Skeletal muscle satellite cell (primary cell): ENCODE data around the gene MTF1.

ENCODE experiments used
- H3K27me3 ChIP-seq: 2 replicates; pipeline ENCODE4 v1.7.0; 2013; ENCODE audit warnings: low read length; ENCODE audit not compliant: control insufficient read depth, insufficient read depth
- H3K36me3 ChIP-seq: 2 replicates; pipeline ENCODE4 v1.7.0; 2013; ENCODE audit warnings: mild to moderate bottlenecking, control low read depth, low read length; ENCODE audit not compliant: insufficient read depth
- H3K4me1 ChIP-seq: 2 replicates; pipeline ENCODE4 v1.7.0; 2013; ENCODE audit warnings: low read length; ENCODE audit not compliant: control insufficient read depth, insufficient read depth
- H3K4me2 ChIP-seq: 2 replicates; pipeline ENCODE4 v1.7.0; 2013; ENCODE audit warnings: mild to moderate bottlenecking, low read length
- H3K4me3 ChIP-seq: 2 replicates; pipeline ENCODE4 v1.7.0; 2013; ENCODE audit warnings: low read length
- H3K9ac ChIP-seq: 2 replicates; pipeline ENCODE4 v1.7.0; 2013; ENCODE audit warnings: mild to moderate bottlenecking, low read depth, low read length, moderate library complexity
- H3K9me3 ChIP-seq: replicated peaks from 2 replicates; pipeline ENCODE4 v1.7.0; 2013; ENCODE audit warnings: mild to moderate bottlenecking, control low read depth, low read length

MTF1 gene

DNA sequence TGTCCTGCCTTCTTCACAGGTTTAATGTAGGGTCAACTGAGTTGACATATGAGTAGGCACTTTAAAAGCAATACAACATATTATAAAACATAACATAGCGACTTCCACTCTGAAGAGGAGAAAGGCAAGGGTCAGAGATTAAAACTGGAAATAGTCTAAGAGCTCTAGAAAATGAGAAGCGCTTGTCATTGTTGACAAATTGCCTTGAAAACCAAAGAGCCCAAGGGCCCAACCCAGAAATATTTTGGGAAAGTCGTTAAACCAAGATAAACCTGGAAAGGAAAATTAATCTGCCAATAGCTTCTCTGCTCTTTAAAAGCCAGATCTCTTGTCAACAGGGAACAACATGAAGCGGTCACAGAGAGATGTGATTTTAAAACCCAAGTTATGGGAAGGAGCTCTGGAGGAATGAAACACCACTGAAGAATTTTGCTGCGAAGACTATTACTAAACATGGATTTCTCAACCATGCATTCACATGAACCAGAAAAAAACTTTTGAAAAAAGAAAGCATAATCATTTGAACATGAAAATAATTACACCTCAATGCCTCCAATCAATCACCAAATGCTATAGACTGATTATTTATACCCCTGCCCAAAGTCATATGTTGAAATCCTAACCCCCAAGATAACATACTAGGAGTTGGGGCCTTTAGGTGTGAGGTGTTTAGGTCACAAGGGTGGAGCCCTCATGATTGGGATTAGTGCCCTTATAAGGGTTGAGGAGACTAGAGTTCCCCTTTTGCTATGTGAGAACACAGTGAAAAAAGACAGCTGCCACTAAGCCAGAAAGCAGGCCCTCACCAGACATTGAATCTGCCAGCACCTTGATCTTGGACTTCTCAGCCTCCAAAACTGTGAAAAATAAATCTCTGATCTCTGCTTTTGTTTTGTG lies 33.0 kb upstream of the MTF1 start:
- Histone ChIP-seq H3K36me3 (peaks cover 26% of the 10 kb centered on the region), H3K27me3 (no peaks in the 10 kb centered on the region), H3K9me3 (no peaks in the 10 kb centered on the region), H3K4me3 (no peak overlapping the region), H3K4me2 (no peak overlapping the region), H3K9ac (no peak overlapping the region), H3K4me1 (no peaks in the 10 kb centered on the region)

GRCh38 chr1:37890378-37891014 lies 31.1 kb upstream of the MTF1 start:
- Histone ChIP-seq H3K4me2 (no peak overlapping the region), H3K27me3 (no peaks in the 10 kb centered on the region), H3K9ac (no peak overlapping the region), H3K9me3 (no peaks in the 10 kb centered on the region), H3K4me3 (no peak overlapping the region), H3K36me3 (peaks cover 40% of the 10 kb centered on the region), H3K4me1 (no peaks in the 10 kb centered on the region)

DNA sequence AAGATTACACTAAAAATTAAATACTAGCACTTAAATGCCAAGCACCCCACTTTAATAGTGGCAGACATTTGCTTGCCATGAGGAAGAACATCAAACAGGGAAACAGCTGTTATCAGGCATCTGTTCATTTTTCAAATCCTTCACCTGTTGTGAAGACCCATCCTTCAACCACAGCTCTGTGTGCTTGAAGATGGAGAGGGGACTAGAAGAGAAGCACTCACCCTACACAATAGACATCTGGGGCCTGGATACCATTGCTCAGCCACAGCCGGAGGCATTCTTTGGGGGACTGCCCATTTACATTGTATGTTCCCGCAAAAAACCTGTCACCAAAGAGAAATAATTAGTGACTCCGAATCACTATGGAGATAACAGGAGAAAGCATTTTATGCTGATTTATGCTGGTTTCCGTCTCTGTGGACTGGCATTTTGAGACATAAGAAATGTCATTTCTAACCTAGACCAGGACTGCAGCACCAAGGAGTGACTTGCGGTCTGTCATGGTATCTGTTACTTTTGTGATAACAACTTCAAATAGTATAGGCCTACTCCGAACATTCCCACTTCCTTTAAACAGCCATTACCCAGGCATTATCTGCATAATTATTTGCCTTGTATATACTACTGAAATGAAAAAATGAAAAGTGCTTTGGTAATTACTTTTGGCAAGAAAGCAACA lies 28.8 kb upstream of the MTF1 start:
- no peaks in the 10 kb centered on the region for H3K9me3 ChIP-seq
- H3K27me3 ChIP-seq: no peaks in the 10 kb centered on the region
- H3K4me2 ChIP-seq: no peak overlapping the region
- H3K9ac ChIP-seq: no peak overlapping the region
- H3K4me1 ChIP-seq: no peaks in the 10 kb centered on the region
- peaks cover 49% of the 10 kb centered on the region for H3K36me3 ChIP-seq
- H3K4me3 ChIP-seq: no peak overlapping the region

GRCh38 chr1:37884145-37884544 lies 24.8 kb upstream of the MTF1 start:
- Histone ChIP-seq H3K4me3 (no peak overlapping the region), H3K27me3 (no peaks in the 10 kb centered on the region), H3K4me2 (no peak overlapping the region), H3K36me3 (peaks cover 57% of the 10 kb centered on the region), H3K9me3 (no peaks in the 10 kb centered on the region), H3K9ac (no peak overlapping the region), H3K4me1 (no peaks in the 10 kb centered on the region)

- H3K4me2 ChIP-seq: no peak overlapping the region
- no peaks in the 10 kb centered on the region for H3K4me1 ChIP-seq
- H3K9me3 ChIP-seq: no peaks in the 10 kb centered on the region
- H3K4me3 ChIP-seq: no peak overlapping the region
- H3K36me3 ChIP-seq: peaks cover 53% of the 10 kb centered on the region
- no peak overlapping the region for H3K9ac ChIP-seq
- H3K27me3 ChIP-seq: no peaks in the 10 kb centered on the region
Observed at GRCh38 chr1:37883671-37884070, 24.3 kb upstream of the MTF1 start.

- Histone ChIP-seq H3K36me3 (peaks cover 36% of the 10 kb centered on the region), H3K4me1 (no peaks in the 10 kb centered on the region), H3K4me3 (no peak overlapping the region), H3K4me2 (no peak overlapping the region), H3K9ac (no peak overlapping the region), H3K27me3 (no peaks in the 10 kb centered on the region), H3K9me3 (no peaks in the 10 kb centered on the region)
Observed at GRCh38 chr1:37879865-37880264, 20.5 kb upstream of the MTF1 start.

GRCh38 chr1:37878071-37878470 lies 18.7 kb upstream of the MTF1 start:
- Histone ChIP-seq H3K4me2 (no peak overlapping the region), H3K27me3 (no peaks in the 10 kb centered on the region), H3K4me3 (no peak overlapping the region), H3K9me3 (no peaks in the 10 kb centered on the region), H3K9ac (no peak overlapping the region), H3K36me3 (peaks cover 45% of the 10 kb centered on the region), H3K4me1 (no peaks in the 10 kb centered on the region)

GRCh38 chr1:37875833-37876232 lies 16.4 kb upstream of the MTF1 start:
- Histone ChIP-seq H3K27me3 (no peaks in the 10 kb centered on the region), H3K9ac (no peak overlapping the region), H3K4me3 (no peak overlapping the region), H3K4me1 (no peaks in the 10 kb centered on the region), H3K4me2 (no peak overlapping the region), H3K36me3 (peaks cover 45% of the 10 kb centered on the region), H3K9me3 (no peaks in the 10 kb centered on the region)

- no peak overlapping the region for H3K4me3 ChIP-seq
- H3K36me3 ChIP-seq: peaks cover 57% of the 10 kb centered on the region
- no peak overlapping the region for H3K4me2 ChIP-seq
- no peaks in the 10 kb centered on the region for H3K27me3 ChIP-seq
- no peaks in the 10 kb centered on the region for H3K4me1 ChIP-seq
- no peak overlapping the region for H3K9ac ChIP-seq
- H3K9me3 ChIP-seq: no peaks in the 10 kb centered on the region
Observed at GRCh38 chr1:37872692-37873091, 13.3 kb upstream of the MTF1 start.

DNA sequence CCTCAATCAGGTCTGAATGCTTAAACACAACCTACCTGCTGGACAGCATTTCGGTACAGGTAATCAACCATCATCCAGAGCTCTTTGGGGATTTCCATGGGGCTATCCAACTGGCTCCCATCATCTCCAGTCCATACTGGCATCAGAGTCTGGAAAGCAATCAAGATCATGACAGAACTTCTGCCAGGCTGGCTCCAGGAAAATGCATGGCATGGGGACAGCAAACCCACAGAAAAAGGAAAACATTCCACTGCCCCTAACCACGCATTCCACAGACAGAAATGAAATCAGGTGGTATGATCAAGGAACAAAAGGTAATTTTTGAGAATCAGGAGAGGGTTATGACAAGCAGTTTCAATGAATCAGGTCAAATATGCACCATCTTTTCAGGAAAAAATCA lies 9.1 kb upstream of the MTF1 start:
- peaks cover 63% of the 10 kb centered on the region for H3K36me3 ChIP-seq
- H3K4me3 ChIP-seq: no peak overlapping the region
- no peaks in the 10 kb centered on the region for H3K9me3 ChIP-seq
- no peak overlapping the region for H3K9ac ChIP-seq
- no peak overlapping the region for H3K4me2 ChIP-seq
- H3K4me1 ChIP-seq: peaks cover 9% of the 10 kb centered on the region
- H3K27me3 ChIP-seq: no peaks in the 10 kb centered on the region

- no peak overlapping the region for H3K4me3 ChIP-seq
- H3K36me3 ChIP-seq: peaks cover 57% of the 10 kb centered on the region
- no peak overlapping the region for H3K9ac ChIP-seq
Observed at GRCh38 chr1:37867784-37868183, 8.4 kb upstream of the MTF1 start.

More at GRCh38 chr1:37867784-37868183, 8.4 kb upstream of the MTF1 start:
- Histone ChIP-seq H3K9me3 (no peaks in the 10 kb centered on the region), H3K4me1 (peaks cover 11% of the 10 kb centered on the region), H3K4me2 (no peak overlapping the region), H3K27me3 (no peaks in the 10 kb centered on the region)
